ENCODE data around the gene PPP1R36.

The PPP1R36 gene

GRCh38 chr14:64636208-64636979 is 86.6 kb downstream of the PPP1R36 start:
- peak; percentile 84 for DNase-seq (ENCODE audit: low spot score)

DNA sequence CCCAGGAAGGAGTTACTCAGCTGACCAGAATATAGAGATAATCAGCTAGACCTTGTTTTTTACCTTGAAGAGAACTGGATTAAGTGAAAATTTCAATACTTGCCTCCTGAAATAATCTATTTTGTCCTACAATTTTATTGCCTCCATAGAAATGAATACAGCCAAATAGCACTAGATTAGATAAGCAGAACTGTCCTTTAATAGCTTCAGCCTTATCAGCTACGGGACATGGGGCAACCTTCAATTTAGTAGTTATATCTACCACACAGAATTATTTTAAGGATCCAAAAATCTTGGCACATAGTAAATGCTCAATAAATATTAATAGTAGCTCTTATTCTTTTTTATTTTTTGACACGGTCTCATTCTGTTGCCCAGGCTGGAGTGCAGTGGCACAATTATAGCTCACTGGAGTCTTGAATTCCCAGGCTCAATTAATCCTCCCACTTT is 87.2 kb downstream of the PPP1R36 start:
- DNase-seq (ENCODE audit: low spot score), result no peak
- in situ Hi-C loops (cut with MboI; ENCODE audit: low sequenced_read_pairs, unreplicated experiment), result loop anchor here (10.0 kb wide), 1 partner anchor 292 kb away; no protein-coding TSS in a partner anchor
- TF ChIP-seq, protein P1, sequence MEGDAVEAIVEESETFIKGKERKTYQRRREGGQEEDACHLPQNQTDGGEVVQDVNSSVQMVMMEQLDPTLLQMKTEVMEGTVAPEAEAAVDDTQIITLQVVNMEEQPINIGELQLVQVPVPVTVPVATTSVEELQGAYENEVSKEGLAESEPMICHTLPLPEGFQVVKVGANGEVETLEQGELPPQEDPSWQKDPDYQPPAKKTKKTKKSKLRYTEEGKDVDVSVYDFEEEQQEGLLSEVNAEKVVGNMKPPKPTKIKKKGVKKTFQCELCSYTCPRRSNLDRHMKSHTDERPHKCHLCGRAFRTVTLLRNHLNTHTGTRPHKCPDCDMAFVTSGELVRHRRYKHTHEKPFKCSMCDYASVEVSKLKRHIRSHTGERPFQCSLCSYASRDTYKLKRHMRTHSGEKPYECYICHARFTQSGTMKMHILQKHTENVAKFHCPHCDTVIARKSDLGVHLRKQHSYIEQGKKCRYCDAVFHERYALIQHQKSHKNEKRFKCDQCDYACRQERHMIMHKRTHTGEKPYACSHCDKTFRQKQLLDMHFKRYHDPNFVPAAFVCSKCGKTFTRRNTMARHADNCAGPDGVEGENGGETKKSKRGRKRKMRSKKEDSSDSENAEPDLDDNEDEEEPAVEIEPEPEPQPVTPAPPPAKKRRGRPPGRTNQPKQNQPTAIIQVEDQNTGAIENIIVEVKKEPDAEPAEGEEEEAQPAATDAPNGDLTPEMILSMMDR (IDR thresholded peaks at IDR 0.05; ENCODE audit: borderline replicate concordance, control extremely low read depth, extremely low read depth, insufficient read depth, missing control alignments), result no peak

More at GRCh38 chr14:64636208-64636979, 86.6 kb downstream of the PPP1R36 start:
- TF ChIP-seq, protein P1 (IDR thresholded peaks at IDR 0.05; ENCODE audit: borderline replicate concordance, control extremely low read depth, extremely low read depth, insufficient read depth, missing control alignments), result peak; percentile 76
- in situ Hi-C loops (cut with MboI; ENCODE audit: low sequenced_read_pairs, unreplicated experiment), result loop anchor here (10.0 kb wide), 1 partner anchor 292 kb away; no protein-coding TSS in a partner anchor

- DNase-seq (ENCODE audit: low spot score), result no peak
- in situ Hi-C loops (cut with MboI; ENCODE audit: low sequenced_read_pairs, unreplicated experiment), result loop anchor here (10.0 kb wide), 1 partner anchor 293 kb away; no protein-coding TSS in a partner anchor
- TF ChIP-seq, protein P1 (IDR thresholded peaks at IDR 0.05; ENCODE audit: borderline replicate concordance, control extremely low read depth, extremely low read depth, insufficient read depth, missing control alignments), result no peak
Observed at GRCh38 chr14:64637735-64638473, 88.1 kb downstream of the PPP1R36 start.

- TF ChIP-seq, protein P1 (IDR thresholded peaks at IDR 0.05; ENCODE audit: borderline replicate concordance, control extremely low read depth, extremely low read depth, insufficient read depth, missing control alignments), result no peak
- in situ Hi-C loops (cut with MboI; ENCODE audit: low sequenced_read_pairs, unreplicated experiment), result loop anchor here (10.0 kb wide), 1 partner anchor 294 kb away; no protein-coding TSS in a partner anchor
- no peak for DNase-seq (ENCODE audit: low spot score)
Observed at GRCh38 chr14:64638625-64639024, 88.9 kb downstream of the PPP1R36 start.
